IPS DF 6.9 (cell line): Measurements from ENCODE around the gene GSG1L.

Experiments used
- DNase-seq: peaks from one replicate; pipeline ENCODE4 v3.0.0-alpha.2; 2013; ENCODE audit warnings: low read depth, low spot score
- H3K27ac ChIP-seq: one replicate; pipeline ENCODE4 v1.5.1; 2013; ENCODE audit warnings: low read length, control low read depth
- H3K27me3 ChIP-seq: 2 replicates; pipeline ENCODE4 v1.6.1; 2013; ENCODE audit warnings: mild to moderate bottlenecking, low read length; ENCODE audit not compliant: control insufficient read depth, insufficient read depth
- H3K36me3 ChIP-seq: 2 replicates; pipeline ENCODE4 v1.6.1; 2013; ENCODE audit warnings: low read length; ENCODE audit not compliant: control insufficient read depth, insufficient read depth
- H3K4me1 ChIP-seq: 2 replicates; pipeline ENCODE4 v1.6.1; 2013; ENCODE audit warnings: low read length; ENCODE audit not compliant: control insufficient read depth, insufficient read depth
- H3K4me3 ChIP-seq: 2 replicates; pipeline ENCODE4 v1.5.1; 2013; ENCODE audit warnings: mild to moderate bottlenecking, low read length
- H3K9me3 ChIP-seq: 2 replicates; pipeline ENCODE4 v1.6.1; 2013; ENCODE audit warnings: low read length, inconsistent platforms; ENCODE audit not compliant: control insufficient read depth, insufficient read depth
- WGBS: extraction: QIAGEN DNeasy Blood & Tissue Kit; methylation state at CpG from one replicate; pipeline ENCODE4 v1.1.7; 2013; ENCODE audit warnings: mixed read lengths, missing lambda C conversion rate; ENCODE audit not compliant: insufficient read length, insufficient coverage; 5-methylcytosine and 5-hydroxymethylcytosine counted together

Gene GSG1L

DNA sequence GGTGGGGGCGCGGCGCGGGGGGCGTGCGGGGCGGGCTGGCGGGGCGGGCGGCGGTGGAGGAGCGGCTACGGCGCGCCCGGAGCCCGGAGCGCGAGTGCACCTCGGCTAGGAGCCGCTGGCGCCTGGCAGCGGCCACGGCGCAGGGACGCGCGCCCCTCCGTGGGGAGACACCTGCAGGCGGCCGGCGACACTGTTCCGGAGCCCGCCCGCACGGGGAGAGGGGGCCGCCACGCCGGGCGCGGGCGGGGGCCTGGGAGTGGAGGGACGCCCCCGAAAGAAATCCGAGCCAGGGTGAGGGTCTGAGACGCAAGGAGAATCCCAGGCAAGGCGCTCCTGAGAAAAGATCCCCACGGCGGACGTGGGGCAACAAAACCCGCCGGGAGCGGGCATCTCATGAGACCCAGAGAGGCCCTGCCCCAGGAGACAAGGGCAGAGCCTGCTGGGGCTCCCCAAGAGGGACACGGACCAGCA is at the start of gene GSG1L:
Gene GSG1L (minus strand): TSS at position 124 of the 471 bp plus-strand sequence. CDS start 290 bp downstream, outside the sequence.
- no CpG with 5 or more reads among the region's 54 CpGs for WGBS
- Histone ChIP-seq H3K36me3 (no peaks in the 10 kb centered on the region), H3K4me3 (peak within 1 kb of the TSS; percentile 45; the same call in 1 of the 2 replicates), H3K27me3 (peaks cover 23% of the 10 kb centered on the region), H3K9me3 (no peaks in the 10 kb centered on the region), H3K4me1 (no peaks in the 10 kb centered on the region), H3K27ac (no peak within 1 kb of the TSS)
- no peak for DNase-seq

DNA sequence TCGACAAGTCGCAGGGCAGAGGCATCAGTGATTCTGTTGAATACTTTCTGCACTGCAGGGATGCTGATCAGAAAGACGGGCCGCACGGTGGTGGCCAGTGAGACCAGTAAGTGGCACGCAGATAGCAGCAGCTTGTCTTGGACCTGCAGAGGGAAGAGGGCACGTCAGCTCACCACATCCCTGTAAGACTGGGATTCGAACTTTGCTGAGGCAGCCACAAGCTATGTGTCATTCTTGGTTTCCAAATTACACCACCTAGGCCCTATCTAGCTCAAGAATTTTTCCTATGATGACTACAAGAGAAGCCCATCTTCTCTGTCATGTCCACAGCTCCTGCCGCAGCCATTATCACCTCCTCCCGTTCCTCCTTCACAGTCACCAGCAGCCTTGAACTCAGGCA is 49.4 kb upstream of the GSG1L start:
- H3K4me1 ChIP-seq = no peaks in the 10 kb centered on the region
- H3K36me3 ChIP-seq = peaks cover 24% of the 10 kb centered on the region; the same call in 1 of the 2 replicates
- no peak overlapping the region for H3K4me3 ChIP-seq
- DNase-seq = no peak
- H3K27ac ChIP-seq = no peak overlapping the region
- no peaks in the 10 kb centered on the region for H3K27me3 ChIP-seq
- H3K9me3 ChIP-seq = no peaks in the 10 kb centered on the region; the same call in 1 of the 2 replicates
- no CpG with 5 or more reads among the region's 10 CpGs for WGBS

DNA sequence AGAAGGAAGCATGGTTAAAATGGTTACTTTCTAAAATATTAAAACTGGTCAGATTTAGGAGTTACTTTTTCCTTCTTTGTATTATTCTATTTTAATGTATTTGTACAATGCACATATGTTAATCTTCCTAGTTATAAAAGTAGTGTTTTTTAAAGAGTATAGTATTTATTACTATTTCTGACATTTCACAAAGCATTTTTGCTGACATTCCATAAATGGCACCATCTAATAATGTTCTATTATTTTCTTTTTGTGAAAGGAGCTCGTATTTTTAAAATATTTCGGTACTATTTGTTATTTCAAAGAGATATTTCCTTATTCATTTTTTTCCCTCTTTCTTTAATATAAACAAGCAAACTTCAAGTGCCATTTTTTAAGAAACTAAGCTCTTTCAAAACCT is 47.5 kb upstream of the GSG1L start:
- H3K9me3 ChIP-seq = no peaks in the 10 kb centered on the region
- H3K4me3 ChIP-seq = no peak overlapping the region
- no peak overlapping the region for H3K27ac ChIP-seq
- peaks cover 30% of the 10 kb centered on the region for H3K36me3 ChIP-seq
- DNase-seq = no peak
- H3K4me1 ChIP-seq = no peaks in the 10 kb centered on the region
- WGBS = no CpG with 5 or more reads among the region's 2 CpGs
- H3K27me3 ChIP-seq = no peaks in the 10 kb centered on the region

DNA sequence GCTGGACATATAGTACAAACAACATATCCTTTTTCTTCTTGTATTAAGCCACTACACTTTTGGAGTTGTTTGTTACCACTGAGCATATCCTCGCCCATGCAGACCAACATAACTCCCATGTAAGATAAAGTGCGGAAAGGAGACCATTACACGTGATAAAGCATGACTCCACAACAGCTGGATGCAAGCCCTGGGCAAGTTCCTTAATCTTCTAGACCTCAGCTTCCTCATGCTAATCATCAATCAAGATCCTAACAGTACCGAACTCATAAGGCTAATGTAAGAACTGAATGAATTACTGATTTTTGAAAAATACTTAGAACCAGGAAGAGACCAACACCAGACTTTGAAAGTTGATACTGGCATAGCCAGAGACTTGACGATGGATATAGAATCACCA is 47.0 kb upstream of the GSG1L start:
- Histone ChIP-seq H3K27me3 (no peaks in the 10 kb centered on the region), H3K9me3 (no peaks in the 10 kb centered on the region), H3K4me1 (no peaks in the 10 kb centered on the region), H3K27ac (no peak overlapping the region), H3K4me3 (no peak overlapping the region), H3K36me3 (peaks cover 33% of the 10 kb centered on the region)
- DNase-seq = no peak
- no CpG with 5 or more reads among the region's 5 CpGs for WGBS

DNA sequence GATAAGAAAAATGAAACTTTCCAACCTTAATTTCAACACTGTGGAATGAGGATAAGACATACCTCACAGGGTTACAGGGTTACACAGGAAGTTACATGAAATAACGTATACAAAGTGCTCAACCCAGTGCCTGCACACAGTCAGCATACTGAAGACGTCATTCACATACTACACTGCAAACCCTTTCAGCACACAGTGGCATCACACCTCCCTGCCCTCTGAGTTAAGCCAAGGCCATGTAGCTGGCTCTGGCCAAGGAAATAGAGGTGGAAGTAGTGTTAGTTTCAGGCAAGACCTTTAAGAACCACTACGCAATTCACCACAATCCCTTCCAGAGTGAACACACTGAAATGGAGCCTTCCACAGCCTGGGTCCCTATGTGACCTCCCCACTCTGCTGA is 46.6 kb upstream of the GSG1L start:
- Histone ChIP-seq H3K36me3 (peaks cover 33% of the 10 kb centered on the region), H3K4me1 (no peaks in the 10 kb centered on the region)

DNA sequence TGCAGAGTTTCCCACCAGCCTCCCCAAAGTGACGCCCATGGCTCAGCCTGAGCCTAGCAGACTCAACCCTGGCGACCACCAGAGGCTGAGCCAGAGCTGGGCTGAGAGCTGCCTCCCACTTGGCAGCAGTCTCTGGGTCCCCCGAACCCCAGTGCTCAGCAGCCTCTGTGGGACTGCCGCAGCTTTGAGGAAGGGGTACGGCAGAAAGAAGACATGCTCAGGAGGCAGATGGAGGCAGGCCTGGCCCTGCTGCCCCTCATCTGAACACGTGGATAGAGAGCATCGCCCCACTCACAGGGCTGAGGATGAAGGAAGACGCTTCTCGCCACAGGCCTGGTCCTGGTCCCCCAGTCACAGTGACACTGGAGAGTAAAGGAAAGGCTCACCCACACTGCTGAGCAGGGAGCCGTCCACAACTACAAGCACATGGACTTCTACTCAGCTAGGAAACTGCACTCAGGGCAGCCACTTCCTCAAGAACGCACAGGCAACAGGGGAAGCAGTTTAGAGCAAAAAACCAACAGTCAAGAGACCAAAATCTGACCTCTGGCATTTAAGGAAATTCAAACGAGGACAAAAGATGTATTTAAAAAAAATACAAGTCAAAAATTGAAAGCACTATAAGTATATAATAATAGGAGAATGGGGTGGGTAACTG is 45.2 kb upstream of the GSG1L start:
- WGBS = no CpG with 5 or more reads among the region's 12 CpGs
- peaks cover 34% of the 10 kb centered on the region for H3K36me3 ChIP-seq
- H3K4me1 ChIP-seq = no peaks in the 10 kb centered on the region
- no peak for DNase-seq
- H3K9me3 ChIP-seq = no peaks in the 10 kb centered on the region
- H3K4me3 ChIP-seq = no peak overlapping the region
- H3K27me3 ChIP-seq = no peaks in the 10 kb centered on the region
- no peak overlapping the region for H3K27ac ChIP-seq

More for the DNA sequence above, 46.6 kb upstream of the GSG1L start:
- WGBS = no CpG with 5 or more reads among the region's 3 CpGs
- Histone ChIP-seq H3K27ac (no peak overlapping the region), H3K4me3 (no peak overlapping the region), H3K27me3 (no peaks in the 10 kb centered on the region), H3K9me3 (no peaks in the 10 kb centered on the region)
- no peak for DNase-seq

DNA sequence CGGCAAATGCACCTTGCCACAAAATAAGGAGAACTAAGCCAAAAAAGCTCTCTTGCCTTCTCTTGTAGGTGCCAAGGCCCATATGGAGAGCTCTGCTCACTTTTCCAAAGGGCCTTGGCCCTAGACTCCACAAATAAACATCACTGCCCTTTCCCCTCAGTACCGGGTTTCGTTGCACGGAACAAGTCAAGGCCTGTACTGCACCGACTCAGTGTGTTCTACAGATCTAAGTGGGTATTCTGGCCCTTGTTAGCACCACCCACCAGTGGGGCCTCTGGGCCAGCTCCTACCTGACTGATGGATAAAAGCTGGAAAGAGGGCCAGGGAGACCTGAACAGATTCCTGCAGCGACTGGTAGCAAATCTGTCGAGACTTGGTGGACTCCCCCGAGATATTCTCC is 43.7 kb upstream of the GSG1L start:
- no peaks in the 10 kb centered on the region for H3K9me3 ChIP-seq
- no peaks in the 10 kb centered on the region for H3K27me3 ChIP-seq
- no peak for DNase-seq
- WGBS = no CpG with 5 or more reads among the region's 8 CpGs
- H3K36me3 ChIP-seq = peaks cover 35% of the 10 kb centered on the region
- H3K4me3 ChIP-seq = no peak overlapping the region
- no peak overlapping the region for H3K27ac ChIP-seq
- no peaks in the 10 kb centered on the region for H3K4me1 ChIP-seq

DNA sequence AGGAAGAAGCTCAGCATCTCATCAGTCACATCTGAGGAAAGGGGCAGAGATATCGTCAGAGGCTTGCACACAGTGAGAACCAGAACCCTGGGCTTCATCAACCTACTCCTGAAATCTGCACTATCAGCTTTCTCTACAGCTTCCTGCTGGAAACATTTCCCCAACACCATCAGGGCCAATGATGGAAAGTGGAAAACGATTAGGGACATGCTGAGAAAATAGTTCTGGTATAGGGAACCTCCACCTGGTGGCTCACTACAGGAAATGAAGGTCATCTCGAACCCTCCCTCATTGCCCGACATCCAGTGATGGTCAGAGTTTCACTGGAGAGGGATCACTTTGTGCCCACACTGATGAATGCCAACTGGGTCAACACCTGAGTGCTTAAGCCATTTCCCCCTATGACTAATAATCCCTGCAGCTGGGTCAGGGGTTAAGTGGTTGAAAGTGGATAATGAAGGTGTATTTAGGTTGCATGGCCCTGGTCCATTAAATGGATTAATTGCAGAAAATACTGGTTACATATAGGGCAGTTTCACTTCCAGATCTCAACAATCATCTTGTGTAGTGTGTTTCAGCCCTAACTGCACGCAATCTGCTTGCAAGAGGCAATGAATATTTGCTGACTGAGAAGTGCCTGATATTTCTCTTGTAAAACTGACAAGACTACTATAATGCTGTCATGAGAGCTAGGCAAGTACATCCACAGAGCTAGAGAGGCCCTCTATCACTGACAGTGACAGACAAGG is 43.1 kb upstream of the GSG1L start:
- no peak for DNase-seq
- Histone ChIP-seq H3K27me3 (no peaks in the 10 kb centered on the region), H3K4me1 (no peaks in the 10 kb centered on the region), H3K9me3 (no peaks in the 10 kb centered on the region), H3K27ac (no peak overlapping the region), H3K36me3 (peaks cover 31% of the 10 kb centered on the region), H3K4me3 (no peak overlapping the region)
- no CpG with 5 or more reads among the region's 5 CpGs for WGBS

DNA sequence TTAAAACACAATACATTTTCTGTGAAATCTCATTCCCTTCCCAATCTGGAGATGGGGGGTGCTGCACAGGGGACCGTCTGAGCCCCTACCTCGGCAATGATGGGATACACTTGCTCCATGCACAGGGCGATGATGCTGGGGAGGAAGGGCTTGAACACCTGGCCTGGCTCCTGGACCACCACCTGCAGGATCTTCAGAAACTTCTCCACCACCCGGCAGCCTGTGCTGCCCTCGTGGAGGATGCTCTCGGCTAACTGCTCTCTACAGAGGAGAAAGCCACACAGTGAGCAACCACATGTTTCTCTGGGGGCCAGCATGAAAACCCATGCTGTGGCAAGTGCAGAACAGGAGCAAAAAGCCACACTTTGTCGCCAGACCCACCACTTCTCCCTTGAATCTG is 42.4 kb upstream of the GSG1L start:
- Histone ChIP-seq H3K4me1 (no peaks in the 10 kb centered on the region), H3K4me3 (no peak overlapping the region), H3K9me3 (no peaks in the 10 kb centered on the region), H3K27ac (no peak overlapping the region), H3K27me3 (no peaks in the 10 kb centered on the region), H3K36me3 (peaks cover 37% of the 10 kb centered on the region)
- DNase-seq = no peak
- WGBS = no CpG with 5 or more reads among the region's 7 CpGs

DNA sequence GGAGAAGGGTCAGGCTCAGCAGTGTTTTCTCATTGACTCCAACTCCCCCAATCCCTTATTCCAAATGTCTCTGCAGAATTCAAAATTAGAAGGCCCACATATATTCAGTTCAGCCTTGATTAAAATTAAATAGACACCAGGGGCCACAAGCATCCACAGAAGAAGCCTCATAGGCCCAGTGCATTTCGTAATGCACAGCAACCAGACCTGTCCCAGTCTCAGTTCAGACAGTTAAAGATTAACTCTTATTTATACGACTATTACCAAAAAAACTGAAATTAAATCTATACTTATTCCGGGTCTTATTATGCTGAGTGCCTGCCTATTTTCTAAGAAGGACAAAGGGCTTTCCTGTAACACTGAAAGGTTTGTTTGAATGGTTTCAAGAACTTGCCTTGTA is 41.8 kb upstream of the GSG1L start:
- Histone ChIP-seq H3K4me3 (no peak overlapping the region), H3K9me3 (no peaks in the 10 kb centered on the region), H3K27ac (no peak overlapping the region), H3K27me3 (no peaks in the 10 kb centered on the region), H3K4me1 (no peaks in the 10 kb centered on the region), H3K36me3 (peaks cover 44% of the 10 kb centered on the region)
- DNase-seq = no peak
- no CpG with 5 or more reads among the region's 3 CpGs for WGBS
